Esophagus squamous epithelium (tissue), 4 donors: ENCODE data around the gene ACOT9.

Source experiments
- POLR2A ChIP-seq, 4 donors: fragments of 450-650 bp; IDR thresholded peaks; one replicate each; pipeline ENCODE4 v1.6.1; 2017; ENCODE audit warnings: antibody characterized with exemption in 4 of 4, mild to moderate bottlenecking in 4 of 4, moderate library complexity in 3 of 4
- TF ChIP-seq, protein P1 (sequence below), 6 experiments: fragments of 450-650 bp in 4 of 6; fragments of 200-600 bp in 2 of 6; sonication (generic) in 2 of 6; IDR thresholded peaks; one replicate each; pipeline ENCODE4 v1.5.1; 2016 to 2019; ENCODE audit warnings: antibody characterized with exemption in 6 of 6, mild to moderate bottlenecking in 4 of 6, moderate library complexity in 4 of 6

GRCh38 chrX:23745786-23746185, 2.7 kb upstream of the ACOT9 start:
- TF ChIP-seq, protein P1, sequence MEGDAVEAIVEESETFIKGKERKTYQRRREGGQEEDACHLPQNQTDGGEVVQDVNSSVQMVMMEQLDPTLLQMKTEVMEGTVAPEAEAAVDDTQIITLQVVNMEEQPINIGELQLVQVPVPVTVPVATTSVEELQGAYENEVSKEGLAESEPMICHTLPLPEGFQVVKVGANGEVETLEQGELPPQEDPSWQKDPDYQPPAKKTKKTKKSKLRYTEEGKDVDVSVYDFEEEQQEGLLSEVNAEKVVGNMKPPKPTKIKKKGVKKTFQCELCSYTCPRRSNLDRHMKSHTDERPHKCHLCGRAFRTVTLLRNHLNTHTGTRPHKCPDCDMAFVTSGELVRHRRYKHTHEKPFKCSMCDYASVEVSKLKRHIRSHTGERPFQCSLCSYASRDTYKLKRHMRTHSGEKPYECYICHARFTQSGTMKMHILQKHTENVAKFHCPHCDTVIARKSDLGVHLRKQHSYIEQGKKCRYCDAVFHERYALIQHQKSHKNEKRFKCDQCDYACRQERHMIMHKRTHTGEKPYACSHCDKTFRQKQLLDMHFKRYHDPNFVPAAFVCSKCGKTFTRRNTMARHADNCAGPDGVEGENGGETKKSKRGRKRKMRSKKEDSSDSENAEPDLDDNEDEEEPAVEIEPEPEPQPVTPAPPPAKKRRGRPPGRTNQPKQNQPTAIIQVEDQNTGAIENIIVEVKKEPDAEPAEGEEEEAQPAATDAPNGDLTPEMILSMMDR (IDR thresholded peaks at IDR 0.05) = no peak
- TF ChIP-seq POLR2A (IDR thresholded peaks at IDR 0.05) = no peak
